Omental fat pad (tissue), 4 donors: Measurements from ENCODE around the gene APOBEC3A. TPM values are rescaled to one million over a fixed set of nuclear protein-coding genes. Genes with fewer than 3 reads are reported as not detected.
"Not testable (repeated sequence)": the region's sequence is repeated elsewhere in the genome, so short reads cannot be mapped to it uniquely, and the experiment has no call there.

ENCODE experiments used
- ATAC-seq: fragments of 150-250 bp; one replicate; pipeline ENCODE4 v1.9.1; 2016; ENCODE audit warnings: mild to moderate bottlenecking, moderate library complexity; ENCODE audit not compliant: low FRiP score
- DNase-seq: peaks from one replicate; pipeline ENCODE4 v3.0.0-alpha.2; 2019; ENCODE audit warnings: low spot score
- total RNA-seq, 4 donors: library from RNA; depleted of rRNA; stranded (reverse); fragments of >200 nt; gene quantifications; one replicate each; pipeline ENCODE4 v1.1.0, GENCODE V29; 2016
- TF ChIP-seq, protein P1 (sequence below), 3 donors: fragments of 450-650 bp; IDR thresholded peaks; one replicate each; pipeline ENCODE4 v1.5.1; 2016 to 2017; ENCODE audit warnings: antibody characterized with exemption in 3 of 3, mild to moderate bottlenecking in 3 of 3, moderate library complexity in 2 of 3

The APOBEC3A gene
- total RNA-seq, 4 donors from 2014 or later = 2.7 to 47.4 (median 4.9) TPM

DNA sequence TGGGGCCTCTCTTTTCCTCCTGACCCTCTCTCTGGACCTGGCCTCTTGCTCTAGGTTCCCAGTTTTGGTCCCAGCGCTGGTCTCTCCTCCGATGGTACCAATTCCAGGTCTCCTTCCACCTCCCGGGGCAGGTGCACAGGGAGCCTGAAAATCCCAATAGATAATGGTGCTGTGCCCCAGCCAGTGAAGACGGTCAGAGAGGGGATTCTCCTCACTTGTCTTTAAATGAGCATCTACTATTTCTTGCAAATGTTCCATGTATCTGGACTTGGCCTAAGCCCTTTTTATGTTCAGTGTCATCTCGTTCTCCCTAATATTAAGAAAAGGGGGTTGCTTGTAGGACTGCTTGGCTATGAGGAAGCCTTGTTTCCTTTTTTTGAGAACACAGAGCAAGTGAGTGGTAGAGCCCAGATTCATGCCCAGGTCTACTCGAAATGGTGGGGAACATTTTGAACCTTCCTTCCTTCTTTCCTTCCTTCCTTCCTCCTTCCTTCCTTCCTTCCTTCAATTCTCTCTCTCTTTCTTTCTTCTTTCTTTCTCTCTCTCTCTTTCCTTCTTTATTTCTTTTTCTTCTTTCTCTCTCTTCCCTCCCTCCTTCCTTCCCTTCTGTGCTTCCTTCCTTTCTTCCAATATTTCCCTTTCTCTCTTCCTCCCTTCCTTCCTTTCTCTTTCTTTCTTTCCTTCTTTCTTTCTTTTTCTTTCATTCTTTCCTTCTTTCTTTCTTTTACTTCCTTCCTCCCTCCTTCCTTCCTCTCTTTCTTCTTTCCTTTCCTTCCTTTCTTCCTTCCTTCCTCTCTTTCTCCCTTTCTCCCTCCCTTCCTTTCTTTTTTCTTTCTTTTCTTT lies 620 bp downstream of the APOBEC3A start:
- TF ChIP-seq, protein P1, sequence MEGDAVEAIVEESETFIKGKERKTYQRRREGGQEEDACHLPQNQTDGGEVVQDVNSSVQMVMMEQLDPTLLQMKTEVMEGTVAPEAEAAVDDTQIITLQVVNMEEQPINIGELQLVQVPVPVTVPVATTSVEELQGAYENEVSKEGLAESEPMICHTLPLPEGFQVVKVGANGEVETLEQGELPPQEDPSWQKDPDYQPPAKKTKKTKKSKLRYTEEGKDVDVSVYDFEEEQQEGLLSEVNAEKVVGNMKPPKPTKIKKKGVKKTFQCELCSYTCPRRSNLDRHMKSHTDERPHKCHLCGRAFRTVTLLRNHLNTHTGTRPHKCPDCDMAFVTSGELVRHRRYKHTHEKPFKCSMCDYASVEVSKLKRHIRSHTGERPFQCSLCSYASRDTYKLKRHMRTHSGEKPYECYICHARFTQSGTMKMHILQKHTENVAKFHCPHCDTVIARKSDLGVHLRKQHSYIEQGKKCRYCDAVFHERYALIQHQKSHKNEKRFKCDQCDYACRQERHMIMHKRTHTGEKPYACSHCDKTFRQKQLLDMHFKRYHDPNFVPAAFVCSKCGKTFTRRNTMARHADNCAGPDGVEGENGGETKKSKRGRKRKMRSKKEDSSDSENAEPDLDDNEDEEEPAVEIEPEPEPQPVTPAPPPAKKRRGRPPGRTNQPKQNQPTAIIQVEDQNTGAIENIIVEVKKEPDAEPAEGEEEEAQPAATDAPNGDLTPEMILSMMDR (IDR thresholded peaks at IDR 0.05) = no peak
- ATAC-seq (no peak), DNase-seq (no peak)

DNA sequence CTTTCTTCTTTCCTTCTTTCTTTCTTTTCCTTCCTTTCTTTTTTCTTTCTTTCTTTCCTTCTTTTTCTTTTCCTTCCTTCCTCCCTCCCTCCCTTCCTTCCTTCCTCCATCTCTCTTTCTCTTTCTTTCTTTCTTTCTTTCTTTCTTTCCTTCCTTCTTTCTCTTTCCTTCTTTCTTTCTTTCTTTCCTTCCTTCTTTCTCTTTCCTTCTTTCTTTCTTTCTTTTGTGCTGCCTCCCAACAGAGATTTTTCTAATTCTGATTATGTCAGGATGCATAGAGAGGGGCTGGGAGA lies 1.2 kb downstream of the APOBEC3A start:
- ATAC-seq, DNase-seq: not testable (repeated sequence)

DNA sequence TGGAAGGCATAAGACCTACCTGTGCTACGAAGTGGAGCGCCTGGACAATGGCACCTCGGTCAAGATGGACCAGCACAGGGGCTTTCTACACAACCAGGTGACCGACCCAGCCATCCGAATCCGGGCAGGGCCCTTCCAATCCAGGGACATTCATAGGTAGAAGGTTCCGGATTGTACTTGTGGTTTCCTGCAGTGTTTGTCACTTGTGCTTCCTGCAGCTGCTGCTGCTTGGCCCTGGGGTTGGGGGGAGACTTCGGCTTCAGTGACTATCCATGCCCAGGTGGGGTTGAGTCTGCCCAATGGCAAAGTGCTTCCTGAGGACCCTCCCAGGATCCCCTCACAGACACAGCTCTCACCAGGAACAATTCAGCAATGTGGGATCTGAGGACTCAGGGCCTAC lies 2.2 kb downstream of the APOBEC3A start:
- TF ChIP-seq, protein P1 (IDR thresholded peaks at IDR 0.05) = no peak
- no peak for ATAC-seq
- no peak for DNase-seq

DNA sequence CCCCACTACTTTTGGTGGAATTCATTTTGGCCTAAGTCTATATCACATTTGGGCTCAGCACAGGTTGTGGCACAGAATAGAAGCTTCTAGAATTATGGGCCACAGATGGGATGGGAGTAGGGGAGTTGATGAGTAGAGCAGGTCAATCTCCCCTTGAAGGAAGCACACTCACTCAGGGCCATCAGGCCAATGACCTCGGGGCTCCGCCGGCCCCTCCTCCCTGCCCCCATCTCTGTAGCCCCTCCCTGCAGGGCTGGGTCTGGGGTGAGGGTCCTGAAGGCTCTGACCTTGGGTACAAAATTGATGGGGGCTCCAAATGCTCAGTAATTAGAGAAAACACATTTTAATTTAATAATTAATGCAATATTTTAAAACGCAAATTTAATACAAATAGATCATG lies 3.3 kb downstream of the APOBEC3A start:
- DNase-seq, ATAC-seq: not testable (repeated sequence)

DNA sequence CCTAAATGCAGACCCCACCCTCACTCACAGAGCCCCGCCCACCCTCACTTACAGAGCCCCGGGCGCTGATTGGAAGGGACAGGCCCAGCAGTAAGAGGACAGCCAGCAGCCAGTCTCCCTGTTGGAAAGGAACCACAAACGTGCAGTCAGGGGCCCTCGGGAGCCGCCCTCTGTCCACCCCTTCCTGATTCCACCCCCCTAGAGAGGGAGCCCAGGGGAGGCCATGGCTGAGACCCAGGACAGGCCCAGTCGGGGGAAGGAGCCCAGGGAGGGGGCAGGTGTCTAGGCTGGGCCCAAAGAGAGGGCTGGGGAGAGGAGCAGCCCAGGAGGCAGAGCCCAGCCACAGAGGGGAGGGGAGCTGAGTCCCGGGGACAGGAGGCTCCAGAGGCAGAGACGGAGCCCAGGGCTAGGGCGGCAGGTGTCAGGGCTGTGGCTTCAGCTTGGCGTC lies 5.9 kb downstream of the APOBEC3A start:
- not testable (repeated sequence) for DNase-seq, ATAC-seq

GRCh38 chr22:38963872-38964271 lies 6.5 kb downstream of the APOBEC3A start:
- TF ChIP-seq, protein P1 (IDR thresholded peaks at IDR 0.05) = no peak
- ATAC-seq = no peak
- no peak for DNase-seq

DNA sequence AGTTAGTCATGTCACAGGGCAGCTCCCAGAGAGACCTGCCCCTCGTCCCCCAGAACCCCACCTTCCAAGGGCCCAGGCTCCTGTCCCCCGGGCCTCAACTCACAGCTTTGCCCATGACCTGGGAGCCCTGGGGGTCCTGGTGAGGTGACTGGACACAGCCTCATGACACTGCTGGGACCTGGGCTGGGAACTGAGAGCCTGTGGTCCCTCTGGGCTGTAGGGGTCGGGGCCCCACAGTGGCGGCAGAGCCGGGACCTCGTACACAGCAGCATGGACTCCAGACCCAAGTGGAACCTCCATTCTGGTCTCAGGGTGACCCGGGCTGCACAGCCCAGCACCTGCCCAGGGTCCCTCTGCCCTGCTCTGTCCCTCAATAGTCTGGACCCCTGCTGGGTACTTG lies 6.9 kb downstream of the APOBEC3A start:
- ATAC-seq (no peak), DNase-seq (no peak)
- TF ChIP-seq, protein P1 (IDR thresholded peaks at IDR 0.05) = no peak

DNA sequence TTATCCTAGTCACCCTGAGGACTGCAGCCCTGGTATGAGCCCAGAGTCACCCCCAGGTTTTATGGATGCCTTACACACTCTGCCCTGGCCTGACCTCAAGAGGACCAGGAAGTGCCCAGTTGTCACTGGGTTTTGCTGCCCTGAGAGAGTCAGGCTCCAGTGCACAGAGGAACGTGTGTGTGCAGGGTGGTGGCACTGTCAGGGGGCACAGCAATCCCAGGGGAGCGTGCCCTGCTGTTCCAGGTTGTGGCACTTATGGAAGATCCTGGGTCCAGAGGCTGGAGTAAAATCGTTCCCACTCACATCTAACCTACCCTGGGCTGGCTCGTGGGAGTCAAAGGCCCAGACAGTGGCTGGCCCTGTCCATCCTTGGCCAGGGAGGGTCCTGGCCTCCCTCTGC lies 7.6 kb downstream of the APOBEC3A start:
- TF ChIP-seq, protein P1 (IDR thresholded peaks at IDR 0.05) = no peak
- no peak for DNase-seq
- no peak for ATAC-seq
